PFSK-1 (cell line): ENCODE measurements around the gene GHRHR.

Experiments used
- FOXP2 ChIP-seq: optimal IDR thresholded peaks from 2 replicates; pipeline ENCODE3; 2011; ENCODE audit warnings: borderline replicate concordance, control low read depth, inconsistent platforms; ENCODE audit not compliant: insufficient read depth; ENCODE audit errors: extremely low read length, extremely low read depth
- POLR2AphosphoS5 ChIP-seq: IDR thresholded peaks from 2 replicates; pipeline ENCODE4 v1.6.1; 2012; ENCODE audit warnings: low read depth, mild to moderate bottlenecking, control low read depth, low read length, moderate library complexity
- SIN3A ChIP-seq: IDR thresholded peaks from 2 replicates; pipeline ENCODE4 v1.6.1; 2012; ENCODE audit warnings: mild to moderate bottlenecking, low read length, moderate library complexity, borderline replicate concordance; ENCODE audit not compliant: insufficient read depth
- TAF1 ChIP-seq: IDR thresholded peaks from 2 replicates; pipeline ENCODE4 v1.6.1; 2012; ENCODE audit warnings: low read length, control low read depth, borderline replicate concordance; ENCODE audit not compliant: insufficient read depth
- TF ChIP-seq, protein P1 (sequence below), 2 experiments: IDR thresholded peaks; 2 replicates each; pipeline versions ENCODE4 v1.6.1 to v1.8.0; 2011 to 2012; ENCODE audit warnings: low read depth in 2 of 2, low read length in 2 of 2, control low read depth in 1 of 2, inconsistent platforms in 1 of 2, mild to moderate bottlenecking in 1 of 2, moderate library complexity in 1 of 2; ENCODE audit not compliant: insufficient read depth in 1 of 2

DNA sequence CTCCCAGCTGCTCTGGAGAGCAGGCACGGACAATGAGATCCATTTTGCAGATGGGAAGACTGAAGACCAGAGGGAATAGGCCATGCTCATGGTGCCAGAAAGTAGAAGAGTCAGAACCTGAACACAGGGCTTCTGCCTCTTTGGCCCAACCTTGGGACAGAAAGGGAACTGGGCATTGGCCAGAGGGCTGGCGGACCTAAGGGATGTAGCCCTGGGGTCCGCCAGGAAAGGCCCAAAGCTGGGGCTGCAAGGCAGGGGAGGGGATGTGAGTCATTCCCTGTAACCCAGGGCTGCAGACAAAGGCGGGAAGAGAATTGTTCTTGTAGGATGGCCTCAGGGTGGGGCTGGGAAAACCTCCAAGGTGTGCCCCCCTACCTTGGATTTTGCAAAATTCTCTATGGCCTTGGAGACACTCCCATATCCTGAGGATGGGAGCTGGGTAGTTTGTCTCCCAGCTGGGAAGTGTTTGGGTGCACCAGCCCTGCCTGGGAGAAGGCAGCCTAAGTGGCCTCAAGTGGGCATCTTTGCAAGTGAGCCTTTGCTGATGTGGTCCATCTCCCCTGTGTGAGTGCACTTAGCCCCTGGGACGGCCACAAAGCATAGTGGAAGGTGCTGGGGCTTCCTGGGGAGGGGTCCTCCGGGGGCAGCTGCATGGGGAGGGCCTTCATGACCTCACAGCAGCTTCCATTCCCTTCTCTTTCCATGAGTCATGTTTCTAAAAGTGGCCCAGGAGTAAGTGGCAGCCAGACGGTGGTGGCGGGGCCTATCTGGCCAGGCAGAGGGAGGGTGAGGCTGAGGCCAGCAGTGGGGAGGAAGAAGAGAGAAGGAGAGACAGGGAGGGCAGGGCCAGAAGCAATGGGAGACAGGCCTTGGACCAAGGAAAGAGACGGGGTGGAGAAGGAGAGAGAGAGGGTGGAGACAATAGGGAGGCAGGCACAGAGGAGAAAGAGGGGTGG is 42.9 kb upstream of the GHRHR start:
- TF ChIP-seq POLR2AphosphoS5 (no peak), SIN3A (no peak), TAF1 (no peak), FOXP2 (no peak)
- TF ChIP-seq, protein P1, sequence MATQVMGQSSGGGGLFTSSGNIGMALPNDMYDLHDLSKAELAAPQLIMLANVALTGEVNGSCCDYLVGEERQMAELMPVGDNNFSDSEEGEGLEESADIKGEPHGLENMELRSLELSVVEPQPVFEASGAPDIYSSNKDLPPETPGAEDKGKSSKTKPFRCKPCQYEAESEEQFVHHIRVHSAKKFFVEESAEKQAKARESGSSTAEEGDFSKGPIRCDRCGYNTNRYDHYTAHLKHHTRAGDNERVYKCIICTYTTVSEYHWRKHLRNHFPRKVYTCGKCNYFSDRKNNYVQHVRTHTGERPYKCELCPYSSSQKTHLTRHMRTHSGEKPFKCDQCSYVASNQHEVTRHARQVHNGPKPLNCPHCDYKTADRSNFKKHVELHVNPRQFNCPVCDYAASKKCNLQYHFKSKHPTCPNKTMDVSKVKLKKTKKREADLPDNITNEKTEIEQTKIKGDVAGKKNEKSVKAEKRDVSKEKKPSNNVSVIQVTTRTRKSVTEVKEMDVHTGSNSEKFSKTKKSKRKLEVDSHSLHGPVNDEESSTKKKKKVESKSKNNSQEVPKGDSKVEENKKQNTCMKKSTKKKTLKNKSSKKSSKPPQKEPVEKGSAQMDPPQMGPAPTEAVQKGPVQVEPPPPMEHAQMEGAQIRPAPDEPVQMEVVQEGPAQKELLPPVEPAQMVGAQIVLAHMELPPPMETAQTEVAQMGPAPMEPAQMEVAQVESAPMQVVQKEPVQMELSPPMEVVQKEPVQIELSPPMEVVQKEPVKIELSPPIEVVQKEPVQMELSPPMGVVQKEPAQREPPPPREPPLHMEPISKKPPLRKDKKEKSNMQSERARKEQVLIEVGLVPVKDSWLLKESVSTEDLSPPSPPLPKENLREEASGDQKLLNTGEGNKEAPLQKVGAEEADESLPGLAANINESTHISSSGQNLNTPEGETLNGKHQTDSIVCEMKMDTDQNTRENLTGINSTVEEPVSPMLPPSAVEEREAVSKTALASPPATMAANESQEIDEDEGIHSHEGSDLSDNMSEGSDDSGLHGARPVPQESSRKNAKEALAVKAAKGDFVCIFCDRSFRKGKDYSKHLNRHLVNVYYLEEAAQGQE (IDR thresholded peaks at IDR 0.05; ENCODE audit: insufficient read depth in 1 of 2, low read depth in 2 of 2, low read length in 2 of 2) = no peak
